ENCODE results near the gene CYTIP.

Gene CYTIP

GRCh38 chr2:157460384-157460837, 16.5 kb upstream of the CYTIP start:
- H3K4me3 ChIP-seq (ENCODE audit: low read depth, low read length): no peak overlapping the region
- no peak for DNase-seq (ENCODE audit: low read depth)
- TF ChIP-seq POLR2A (IDR thresholded peaks at IDR 0.05; ENCODE audit: extremely low read depth, insufficient read length) (no peak), MYC (IDR thresholded peaks at IDR 0.05; ENCODE audit: low read depth, low read length) (no peak), CTCF (IDR thresholded peaks at IDR 0.05; ENCODE audit: low read depth, low read length) (no peak), MAX (IDR thresholded peaks at IDR 0.05; ENCODE audit: low read depth, low read length) (no peak)

GRCh38 chr2:157459486-157459885, 15.6 kb upstream of the CYTIP start:
- no peak overlapping the region for H3K4me3 ChIP-seq (ENCODE audit: low read depth, low read length)
- DNase-seq (ENCODE audit: low read depth): no peak
- TF ChIP-seq MAX (IDR thresholded peaks at IDR 0.05; ENCODE audit: low read depth, low read length) (no peak), POLR2A (IDR thresholded peaks at IDR 0.05; ENCODE audit: extremely low read depth, insufficient read length) (no peak), MYC (IDR thresholded peaks at IDR 0.05; ENCODE audit: low read depth, low read length) (no peak), CTCF (IDR thresholded peaks at IDR 0.05; ENCODE audit: low read depth, low read length) (no peak)

- TF ChIP-seq CTCF (IDR thresholded peaks at IDR 0.05; ENCODE audit: low read depth, low read length) (no peak), POLR2A (IDR thresholded peaks at IDR 0.05; ENCODE audit: extremely low read depth, insufficient read length) (no peak), MAX (IDR thresholded peaks at IDR 0.05; ENCODE audit: low read depth, low read length) (no peak), MYC (IDR thresholded peaks at IDR 0.05; ENCODE audit: low read depth, low read length) (no peak)
- DNase-seq (ENCODE audit: low read depth): no peak
- H3K4me3 ChIP-seq (ENCODE audit: low read depth, low read length): no peak overlapping the region
Observed at GRCh38 chr2:157447741-157448140, 3.9 kb upstream of the CYTIP start.

GRCh38 chr2:157447031-157447430, 3.1 kb upstream of the CYTIP start:
- no peak for DNase-seq (ENCODE audit: low read depth)
- no peak overlapping the region for H3K4me3 ChIP-seq (ENCODE audit: low read depth, low read length)
- no peak for TF ChIP-seq MYC (IDR thresholded peaks at IDR 0.05; ENCODE audit: low read depth, low read length)
- TF ChIP-seq POLR2A (IDR thresholded peaks at IDR 0.05; ENCODE audit: extremely low read depth, insufficient read length): no peak
- TF ChIP-seq MAX (IDR thresholded peaks at IDR 0.05; ENCODE audit: low read depth, low read length): no peak
- no peak for TF ChIP-seq CTCF (IDR thresholded peaks at IDR 0.05; ENCODE audit: low read depth, low read length)

GRCh38 chr2:157444641-157445040, 752 bp upstream of the CYTIP start:
- no peak overlapping the region for H3K4me3 ChIP-seq (ENCODE audit: low read depth, low read length)
- DNase-seq (ENCODE audit: low read depth): no peak

More at GRCh38 chr2:157444641-157445040, 752 bp upstream of the CYTIP start:
- TF ChIP-seq MYC (IDR thresholded peaks at IDR 0.05; ENCODE audit: low read depth, low read length): no peak
- no peak for TF ChIP-seq POLR2A (IDR thresholded peaks at IDR 0.05; ENCODE audit: extremely low read depth, insufficient read length)
- TF ChIP-seq MAX (IDR thresholded peaks at IDR 0.05; ENCODE audit: low read depth, low read length): no peak
- TF ChIP-seq CTCF (IDR thresholded peaks at IDR 0.05; ENCODE audit: low read depth, low read length): no peak
